Type B pancreatic cell (in vitro differentiated cells): ENCODE data around the gene ADAP2. TPM values are rescaled to one million over a fixed set of nuclear protein-coding genes. Genes with fewer than 3 reads are reported as not detected.

Source experiments
- DNase-seq: peaks from one replicate; pipeline ENCODE4 v3.0.0; 2021; ENCODE audit warnings: mixed read lengths; ENCODE audit not compliant: unreplicated experiment; ENCODE audit errors: extremely low spot score
- H3K27ac Mint-ChIP-seq: 2 replicates; pipeline ENCODE4 v1.8.0; 2021; ENCODE audit warnings: mild to moderate bottlenecking, mixed read lengths
- H3K27me3 Mint-ChIP-seq: 2 replicates; pipeline ENCODE4 v1.8.0; 2021; ENCODE audit warnings: mixed read lengths
- H3K36me3 Mint-ChIP-seq: 2 replicates; pipeline ENCODE4 v1.8.0; 2021; ENCODE audit warnings: mixed read lengths
- H3K4me1 Mint-ChIP-seq: one replicate; pipeline ENCODE4 v1.8.0; 2021; ENCODE audit warnings: mixed read lengths; ENCODE audit not compliant: unreplicated experiment
- H3K4me3 Mint-ChIP-seq: 2 replicates; pipeline ENCODE4 v1.8.0; 2021; ENCODE audit warnings: mild to moderate bottlenecking, mixed read lengths
- H3K9me3 Mint-ChIP-seq: 2 replicates; pipeline ENCODE4 v1.8.0; 2021; ENCODE audit warnings: mixed read lengths
- total RNA-seq: library from RNA; stranded (reverse); gene quantifications from 2 replicates; pipeline ENCODE4 v1.2.1, GENCODE V29; 2021; ENCODE audit warnings: low replicate concordance
- TF ChIP-seq, protein P1 (sequence below): fragments of 200-600 bp; sonication (generic); conservative IDR thresholded peaks from 2 replicates; pipeline ENCODE4 v1.5.0; 2021; ENCODE audit warnings: antibody characterized with exemption, mild to moderate bottlenecking

The ADAP2 gene
- total RNA-seq, 1 donor from 2014 or later, result 1.4 TPM

DNA sequence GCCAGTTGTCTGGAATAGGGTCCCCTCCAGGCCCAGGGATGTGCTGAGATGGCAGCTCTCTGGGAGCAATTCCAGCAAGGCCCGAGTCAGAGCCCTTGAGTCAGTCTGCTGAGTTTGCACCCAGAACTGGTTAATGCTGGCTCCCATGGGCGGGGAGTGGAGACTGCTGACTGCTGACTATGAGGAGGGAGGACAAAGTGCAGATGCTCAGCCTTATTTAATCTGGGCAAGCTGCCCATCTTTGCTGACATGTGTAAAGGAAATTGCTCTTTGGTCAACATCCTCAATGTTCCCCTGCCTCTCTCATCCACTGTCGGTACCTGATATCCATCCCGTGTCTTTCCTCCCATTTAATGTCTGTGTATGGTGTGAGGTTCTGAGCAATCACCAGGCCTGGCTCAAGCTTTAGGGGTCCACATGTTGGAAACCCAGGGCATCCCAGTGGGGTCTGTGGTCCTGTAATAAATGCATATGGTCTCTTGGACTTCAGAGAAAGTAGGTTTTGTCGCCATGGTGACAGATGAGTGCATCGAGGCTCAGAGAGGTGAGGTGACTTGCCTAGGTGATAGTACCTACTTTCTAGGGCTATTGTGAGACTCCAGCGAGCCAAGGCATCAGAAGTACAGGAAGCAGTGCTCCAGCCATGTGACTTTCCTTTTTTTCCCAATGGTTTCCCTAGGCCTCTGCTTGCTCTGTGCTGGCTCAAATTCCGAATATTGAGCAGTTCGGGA lies 29.1 kb downstream of the ADAP2 start:
- H3K27ac Mint-ChIP-seq, result peak overlapping the region; percentile 50
- no peak overlapping the region for H3K4me3 Mint-ChIP-seq
- no peaks in the 10 kb centered on the region for H3K27me3 Mint-ChIP-seq
- no peaks in the 10 kb centered on the region for H3K9me3 Mint-ChIP-seq
- H3K4me1 Mint-ChIP-seq, result no peaks in the 10 kb centered on the region
- TF ChIP-seq, protein P1, sequence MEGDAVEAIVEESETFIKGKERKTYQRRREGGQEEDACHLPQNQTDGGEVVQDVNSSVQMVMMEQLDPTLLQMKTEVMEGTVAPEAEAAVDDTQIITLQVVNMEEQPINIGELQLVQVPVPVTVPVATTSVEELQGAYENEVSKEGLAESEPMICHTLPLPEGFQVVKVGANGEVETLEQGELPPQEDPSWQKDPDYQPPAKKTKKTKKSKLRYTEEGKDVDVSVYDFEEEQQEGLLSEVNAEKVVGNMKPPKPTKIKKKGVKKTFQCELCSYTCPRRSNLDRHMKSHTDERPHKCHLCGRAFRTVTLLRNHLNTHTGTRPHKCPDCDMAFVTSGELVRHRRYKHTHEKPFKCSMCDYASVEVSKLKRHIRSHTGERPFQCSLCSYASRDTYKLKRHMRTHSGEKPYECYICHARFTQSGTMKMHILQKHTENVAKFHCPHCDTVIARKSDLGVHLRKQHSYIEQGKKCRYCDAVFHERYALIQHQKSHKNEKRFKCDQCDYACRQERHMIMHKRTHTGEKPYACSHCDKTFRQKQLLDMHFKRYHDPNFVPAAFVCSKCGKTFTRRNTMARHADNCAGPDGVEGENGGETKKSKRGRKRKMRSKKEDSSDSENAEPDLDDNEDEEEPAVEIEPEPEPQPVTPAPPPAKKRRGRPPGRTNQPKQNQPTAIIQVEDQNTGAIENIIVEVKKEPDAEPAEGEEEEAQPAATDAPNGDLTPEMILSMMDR, result no peak
- DNase-seq, result no peak
- no peaks in the 10 kb centered on the region for H3K36me3 Mint-ChIP-seq

DNA sequence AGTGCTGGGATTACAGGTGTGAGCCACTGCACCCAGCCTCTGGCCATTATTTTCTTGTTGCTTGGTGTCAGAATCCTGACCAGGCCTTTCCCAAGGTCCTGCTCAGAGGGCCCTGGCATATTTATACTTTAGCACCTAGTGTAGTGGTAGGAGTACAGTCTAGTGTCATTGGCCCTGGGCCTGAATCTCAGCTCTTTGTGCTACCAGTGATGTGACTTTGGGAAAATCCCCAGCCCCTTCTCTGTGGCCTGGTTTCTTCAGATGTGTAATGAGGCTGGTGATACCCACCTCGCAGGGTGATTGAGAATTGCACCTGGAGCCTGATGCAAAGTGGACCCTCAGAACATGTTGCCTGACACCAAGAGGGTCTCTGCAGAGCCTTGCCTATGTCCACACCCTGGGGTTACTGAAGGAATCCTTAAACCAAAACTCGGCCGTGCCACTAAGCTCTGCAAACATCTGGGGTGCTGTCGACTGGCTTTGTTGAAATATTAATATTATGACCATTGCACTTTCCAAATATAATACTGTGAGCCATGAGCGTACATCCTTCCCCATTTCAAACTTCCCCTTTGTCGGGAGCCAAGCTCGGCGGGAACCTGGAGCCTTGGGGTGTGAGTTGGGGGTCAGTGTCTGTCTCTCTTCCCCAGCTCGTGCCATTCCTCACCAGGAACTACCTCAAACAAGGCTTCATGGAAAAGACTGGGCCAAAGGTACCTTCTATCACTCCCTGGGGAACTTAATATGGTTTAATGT lies 31.1 kb downstream of the ADAP2 start:
- Mint-ChIP-seq H3K9me3 (no peaks in the 10 kb centered on the region), H3K27ac (no peak overlapping the region), H3K27me3 (no peaks in the 10 kb centered on the region), H3K4me3 (no peak overlapping the region), H3K36me3 (no peaks in the 10 kb centered on the region), H3K4me1 (peaks cover 7% of the 10 kb centered on the region)
- DNase-seq, result no peak
- TF ChIP-seq, protein P1, result no peak

DNA sequence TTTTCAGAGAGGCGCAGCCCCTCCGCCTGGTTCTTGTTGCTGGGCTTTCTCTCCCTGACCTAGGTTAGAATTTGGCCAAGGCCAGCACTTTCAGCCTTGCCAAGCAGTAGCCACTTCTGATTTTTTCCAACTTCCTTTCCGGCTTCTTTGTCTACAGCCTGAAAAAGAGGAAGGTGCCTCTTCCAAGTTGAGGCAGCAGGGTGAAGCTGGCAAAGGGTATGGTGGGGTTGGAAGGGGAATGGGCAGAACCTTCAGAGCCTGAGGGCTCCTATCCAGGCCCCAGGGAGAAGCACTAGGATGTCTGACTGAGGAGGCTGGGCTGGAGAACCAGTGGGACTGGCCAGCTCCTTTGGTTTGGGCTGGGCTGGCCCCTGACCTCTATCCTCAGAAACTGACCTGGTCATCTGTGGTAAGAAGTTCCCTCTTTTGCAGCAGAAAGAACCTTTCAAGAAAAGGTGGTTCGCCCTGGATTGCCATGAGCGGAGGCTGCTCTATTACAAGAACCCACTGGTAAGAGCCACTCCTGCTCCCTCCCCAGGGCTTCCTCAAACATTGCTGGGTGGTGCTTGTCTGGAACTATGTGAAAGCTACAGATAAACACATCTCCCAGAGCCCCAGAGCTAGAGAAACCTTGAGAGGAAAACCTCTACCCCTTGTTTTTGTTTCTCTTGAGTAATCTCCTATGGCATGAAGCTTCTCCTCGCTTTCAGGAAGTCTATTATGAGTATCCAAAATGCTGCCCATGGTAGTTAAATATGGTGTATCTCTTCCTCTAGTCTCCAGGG lies 32.5 kb downstream of the ADAP2 start:
- TF ChIP-seq, protein P1, result no peak
- H3K36me3 Mint-ChIP-seq, result no peaks in the 10 kb centered on the region
- H3K9me3 Mint-ChIP-seq, result no peaks in the 10 kb centered on the region
- H3K27ac Mint-ChIP-seq, result no peak overlapping the region
- H3K4me1 Mint-ChIP-seq, result peaks cover 7% of the 10 kb centered on the region
- no peak overlapping the region for H3K4me3 Mint-ChIP-seq
- no peaks in the 10 kb centered on the region for H3K27me3 Mint-ChIP-seq
- no peak for DNase-seq

DNA sequence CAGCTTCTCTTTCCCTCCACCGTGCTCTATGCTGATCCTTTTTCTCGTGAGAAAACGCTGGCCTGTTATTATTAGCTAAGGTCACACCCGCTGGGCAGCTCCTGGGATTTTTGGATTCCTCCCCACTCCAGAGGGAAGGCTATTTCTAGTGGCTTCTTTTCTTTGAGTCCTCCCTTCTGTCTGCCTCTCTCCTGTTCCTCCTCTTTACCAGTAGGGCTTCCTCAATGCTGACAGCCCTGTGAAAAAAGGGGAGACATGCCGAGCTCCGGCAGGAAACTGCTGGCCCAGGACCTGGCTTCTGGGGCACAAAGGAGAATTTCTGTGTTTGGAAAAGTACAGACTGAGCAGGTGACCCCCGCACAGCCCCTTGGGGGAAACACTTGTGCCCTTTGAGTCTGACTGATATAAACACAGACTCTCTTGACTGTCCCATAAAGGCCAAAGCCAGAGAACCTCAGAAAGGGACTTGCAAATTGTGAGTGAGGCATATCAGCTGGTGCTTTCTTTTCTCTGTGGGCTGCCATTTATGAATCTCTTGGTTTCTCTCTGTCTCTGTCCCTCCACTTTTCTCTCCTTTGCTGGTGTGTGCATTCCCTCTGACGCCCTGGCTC lies 35.1 kb downstream of the ADAP2 start:
- no peak overlapping the region for H3K4me3 Mint-ChIP-seq
- H3K27me3 Mint-ChIP-seq, result no peaks in the 10 kb centered on the region
- H3K36me3 Mint-ChIP-seq, result no peaks in the 10 kb centered on the region
- H3K9me3 Mint-ChIP-seq, result no peaks in the 10 kb centered on the region
- DNase-seq, result no peak
- TF ChIP-seq, protein P1, result peak; percentile 20
- H3K4me1 Mint-ChIP-seq, result peaks cover 7% of the 10 kb centered on the region
- H3K27ac Mint-ChIP-seq, result no peak overlapping the region

DNA sequence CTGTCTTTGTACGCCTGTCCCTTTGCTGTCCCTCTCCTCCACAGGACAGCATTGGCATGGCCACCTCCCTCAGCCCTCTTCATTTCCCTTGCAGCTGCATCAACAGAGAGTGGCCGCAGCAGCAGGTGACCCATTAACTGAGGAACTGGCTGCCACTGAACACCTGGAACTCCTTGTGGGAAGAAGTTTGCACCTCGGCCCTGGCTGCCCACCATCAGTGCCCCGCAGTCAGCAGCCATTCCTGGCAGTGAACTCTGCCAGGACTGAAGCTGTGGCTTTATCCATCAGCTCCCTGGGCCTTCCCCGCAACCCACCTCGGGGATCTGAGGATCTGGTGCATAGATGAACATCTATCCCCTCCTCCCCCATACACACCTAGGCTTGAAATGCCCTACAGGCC lies 36.0 kb downstream of the ADAP2 start:
- TF ChIP-seq, protein P1, result no peak
- Mint-ChIP-seq H3K27me3 (no peaks in the 10 kb centered on the region), H3K4me3 (no peak overlapping the region), H3K36me3 (no peaks in the 10 kb centered on the region), H3K4me1 (peaks cover 7% of the 10 kb centered on the region), H3K27ac (no peak overlapping the region), H3K9me3 (no peaks in the 10 kb centered on the region)
- no peak for DNase-seq
